Activated CD4-positive, alpha-beta T cell treated with anti-CD3 and anti-CD28 coated beads, Interleukin-2, amount 10 ng/mL, durations not matched to agents 7 days and 5 days (primary cell): ENCODE results near the gene SH3BGRL2. TPM values are rescaled to one million over a fixed set of nuclear protein-coding genes. Genes with fewer than 3 reads are reported as not detected.
"Not testable (repeated sequence)": the region's sequence is repeated elsewhere in the genome, so short reads cannot be mapped to it uniquely, and the experiment has no call there.

ENCODE experiments used
- CTCF ChIA-PET: fragments of 350-600 bp; sonication (Branson Sonifier 250); formaldehyde crosslinking; loops from one replicate; lab custom pipeline; 2021; ENCODE audit warnings: antibody characterized with exemption; lab: Charles Lee
- POLR2A ChIA-PET: fragments of 350-600 bp; sonication (Branson Sonifier 250); formaldehyde crosslinking; loops from one replicate; lab custom pipeline; 2021; ENCODE audit warnings: antibody characterized with exemption; lab: Charles Lee
- DNase-seq: peaks from one replicate; pipeline ENCODE4 v3.0.0-alpha.2; 2020
- H3K27ac Mint-ChIP-seq: one replicate; pipeline ENCODE4 v1.8.0; 2021; ENCODE audit warnings: mild to moderate bottlenecking, moderate library complexity, mixed read lengths
- H3K27me3 Mint-ChIP-seq: one replicate; pipeline ENCODE4 v1.8.0; 2021; ENCODE audit warnings: mixed read lengths
- H3K36me3 Mint-ChIP-seq: one replicate; pipeline ENCODE4 v1.8.0; 2021; ENCODE audit warnings: low read depth, mixed read lengths
- H3K4me1 Mint-ChIP-seq: one replicate; pipeline ENCODE4 v1.8.0; 2021; ENCODE audit warnings: mixed read lengths
- H3K4me3 Mint-ChIP-seq: one replicate; pipeline ENCODE4 v1.8.0; 2021; ENCODE audit warnings: mild to moderate bottlenecking, moderate library complexity, mixed read lengths
- H3K9me3 Mint-ChIP-seq: one replicate; pipeline ENCODE4 v1.8.0; 2021; ENCODE audit warnings: mixed read lengths
- total RNA-seq, 2 experiments: library from RNA; stranded (reverse); gene quantifications; one replicate each; pipeline ENCODE4 v1.2.3, GENCODE V29; 2021

SH3BGRL2 gene
- total RNA-seq, 2 experiments from 2014 or later = 0.12 to 0.17 TPM

GRCh38 chr6:79713701-79714322 is 82.7 kb downstream of the SH3BGRL2 start:
- ChIA-PET CTCF (no interaction called here), POLR2A (no interaction called here)
- H3K4me1 Mint-ChIP-seq = no peaks in the 10 kb centered on the region
- DNase-seq = peak; percentile 46
- H3K36me3 Mint-ChIP-seq = no peaks in the 10 kb centered on the region
- peaks cover 6% of the 10 kb centered on the region for H3K27me3 Mint-ChIP-seq
- no peak overlapping the region for H3K27ac Mint-ChIP-seq
- no peak overlapping the region for H3K4me3 Mint-ChIP-seq
- no peaks in the 10 kb centered on the region for H3K9me3 Mint-ChIP-seq

GRCh38 chr6:79717989-79718388 is 86.9 kb downstream of the SH3BGRL2 start:
- ChIA-PET POLR2A (interaction anchor here (0.7 kb wide), 1 partner anchor 42 kb away, joined by 3 read pairs; no protein-coding TSS in a partner anchor), CTCF (no interaction called here)
- Mint-ChIP-seq H3K36me3 (no peaks in the 10 kb centered on the region), H3K27ac (no peak overlapping the region), H3K27me3 (peaks cover 6% of the 10 kb centered on the region), H3K9me3 (no peaks in the 10 kb centered on the region), H3K4me1 (no peaks in the 10 kb centered on the region), H3K4me3 (no peak overlapping the region)
- DNase-seq = no peak

- CTCF ChIA-PET = interaction anchor here (0.6 kb wide), 1 partner anchor 14 kb away, joined by 4 read pairs; no protein-coding TSS in a partner anchor
- Mint-ChIP-seq H3K27ac (no peak overlapping the region), H3K27me3 (peaks cover 6% of the 10 kb centered on the region), H3K4me3 (no peak overlapping the region), H3K36me3 (no peaks in the 10 kb centered on the region), H3K9me3 (no peaks in the 10 kb centered on the region), H3K4me1 (no peaks in the 10 kb centered on the region)
- POLR2A ChIA-PET = no interaction called here
- no peak for DNase-seq
Observed at GRCh38 chr6:79718509-79719247, 87.5 kb downstream of the SH3BGRL2 start.

- Mint-ChIP-seq H3K4me3 (no peak overlapping the region), H3K27ac (no peak overlapping the region), H3K9me3 (no peaks in the 10 kb centered on the region), H3K4me1 (no peaks in the 10 kb centered on the region), H3K36me3 (no peaks in the 10 kb centered on the region), H3K27me3 (peaks cover 10% of the 10 kb centered on the region)
- CTCF ChIA-PET = interaction anchor here (0.6 kb wide), 1 partner anchor 41 kb away, joined by 4 read pairs; no protein-coding TSS in a partner anchor
- DNase-seq = no peak
- POLR2A ChIA-PET = no interaction called here
Observed at GRCh38 chr6:79719248-79719960, 88.3 kb downstream of the SH3BGRL2 start.

- no peak overlapping the region for H3K27ac Mint-ChIP-seq
- ChIA-PET POLR2A (no interaction called here), CTCF (no interaction called here)
- no peak overlapping the region for H3K4me3 Mint-ChIP-seq
- H3K36me3 Mint-ChIP-seq = no peaks in the 10 kb centered on the region
- DNase-seq = no peak
- H3K9me3 Mint-ChIP-seq = no peaks in the 10 kb centered on the region
- H3K4me1 Mint-ChIP-seq = no peaks in the 10 kb centered on the region
- H3K27me3 Mint-ChIP-seq = peaks cover 10% of the 10 kb centered on the region
Observed at GRCh38 chr6:79724816-79725215, 93.7 kb downstream of the SH3BGRL2 start.

- H3K4me1 Mint-ChIP-seq = no peaks in the 10 kb centered on the region
- POLR2A ChIA-PET = no interaction called here
- H3K27ac Mint-ChIP-seq = no peak overlapping the region
- no peak for DNase-seq
- CTCF ChIA-PET = no interaction called here
- H3K4me3 Mint-ChIP-seq = no peak overlapping the region
- H3K36me3 Mint-ChIP-seq = no peaks in the 10 kb centered on the region
- H3K9me3 Mint-ChIP-seq = no peaks in the 10 kb centered on the region
- peaks cover 16% of the 10 kb centered on the region for H3K27me3 Mint-ChIP-seq
Observed at GRCh38 chr6:79731471-79731870, 100.3 kb downstream of the SH3BGRL2 start.

- no peak for DNase-seq
- POLR2A ChIA-PET = no interaction called here
- Mint-ChIP-seq H3K27ac (no peak overlapping the region), H3K4me1 (no peaks in the 10 kb centered on the region), H3K9me3 (no peaks in the 10 kb centered on the region), H3K27me3 (peaks cover 13% of the 10 kb centered on the region), H3K4me3 (no peak overlapping the region), H3K36me3 (no peaks in the 10 kb centered on the region)
- CTCF ChIA-PET = no interaction called here
Observed at GRCh38 chr6:79733388-79733787, 102.3 kb downstream of the SH3BGRL2 start.

- Mint-ChIP-seq H3K4me3 (no peak overlapping the region), H3K36me3 (no peaks in the 10 kb centered on the region), H3K4me1 (no peaks in the 10 kb centered on the region), H3K9me3 (no peaks in the 10 kb centered on the region), H3K27me3 (peaks cover 13% of the 10 kb centered on the region), H3K27ac (no peak overlapping the region)
- POLR2A ChIA-PET = no interaction called here
- DNase-seq = no peak
- CTCF ChIA-PET = no interaction called here
Observed at GRCh38 chr6:79734374-79734773, 103.2 kb downstream of the SH3BGRL2 start.

- ChIA-PET POLR2A (no interaction called here), CTCF (no interaction called here)
- H3K27me3 Mint-ChIP-seq = peaks cover 12% of the 10 kb centered on the region
- no peaks in the 10 kb centered on the region for H3K36me3 Mint-ChIP-seq
- H3K9me3 Mint-ChIP-seq = no peaks in the 10 kb centered on the region
- H3K4me3 Mint-ChIP-seq = no peak overlapping the region
- no peak for DNase-seq
- H3K27ac Mint-ChIP-seq = no peak overlapping the region
- no peaks in the 10 kb centered on the region for H3K4me1 Mint-ChIP-seq
Observed at GRCh38 chr6:79735183-79735582, 104.1 kb downstream of the SH3BGRL2 start.

GRCh38 chr6:79737172-79737571 is 106.0 kb downstream of the SH3BGRL2 start:
- Mint-ChIP-seq H3K4me1 (no peaks in the 10 kb centered on the region), H3K36me3 (no peaks in the 10 kb centered on the region)
- CTCF ChIA-PET = no interaction called here

GRCh38 chr6:79742030-79742429 is 110.9 kb downstream of the SH3BGRL2 start:
- H3K4me1 Mint-ChIP-seq = no peaks in the 10 kb centered on the region
- POLR2A ChIA-PET = no interaction called here
- DNase-seq = no peak

More at GRCh38 chr6:79737172-79737571, 106.0 kb downstream of the SH3BGRL2 start:
- DNase-seq = no peak
- POLR2A ChIA-PET = no interaction called here
- H3K9me3 Mint-ChIP-seq = no peaks in the 10 kb centered on the region
- peaks cover 5% of the 10 kb centered on the region for H3K27me3 Mint-ChIP-seq
- no peak overlapping the region for H3K4me3 Mint-ChIP-seq
- no peak overlapping the region for H3K27ac Mint-ChIP-seq

GRCh38 chr6:79745282-79745681 is 114.2 kb downstream of the SH3BGRL2 start:
- H3K4me3 Mint-ChIP-seq, DNase-seq, CTCF ChIA-PET, H3K4me1 Mint-ChIP-seq, H3K9me3 Mint-ChIP-seq, H3K36me3 Mint-ChIP-seq, POLR2A ChIA-PET, H3K27ac Mint-ChIP-seq: not testable (repeated sequence)
- peaks cover 10% of the 10 kb centered on the region for H3K27me3 Mint-ChIP-seq

More at GRCh38 chr6:79742030-79742429, 110.9 kb downstream of the SH3BGRL2 start:
- no peak overlapping the region for H3K27ac Mint-ChIP-seq
- peaks cover 4% of the 10 kb centered on the region for H3K27me3 Mint-ChIP-seq
- no peaks in the 10 kb centered on the region for H3K36me3 Mint-ChIP-seq
- H3K4me3 Mint-ChIP-seq = no peak overlapping the region
- H3K9me3 Mint-ChIP-seq = no peaks in the 10 kb centered on the region
- CTCF ChIA-PET = no interaction called here

- H3K9me3 Mint-ChIP-seq, CTCF ChIA-PET, H3K4me3 Mint-ChIP-seq, POLR2A ChIA-PET, DNase-seq, H3K36me3 Mint-ChIP-seq, H3K27ac Mint-ChIP-seq, H3K4me1 Mint-ChIP-seq: not testable (repeated sequence)
- peaks cover 10% of the 10 kb centered on the region for H3K27me3 Mint-ChIP-seq
Observed at GRCh38 chr6:79746325-79746724, 115.2 kb downstream of the SH3BGRL2 start.
